GM19455 (cell line): ENCODE measurements around the gene NFKB1.

Experiments
- ATAC-seq: cut with Tn5 transposase; IDR thresholded peaks from one replicate; pipeline ENCODE4 v1.9.1; 2021; ENCODE audit not compliant: unreplicated experiment

The NFKB1 gene

GRCh38 chr4:102497986-102498385 is 3.2 kb upstream of the NFKB1 start:
- no peak for ATAC-seq

DNA sequence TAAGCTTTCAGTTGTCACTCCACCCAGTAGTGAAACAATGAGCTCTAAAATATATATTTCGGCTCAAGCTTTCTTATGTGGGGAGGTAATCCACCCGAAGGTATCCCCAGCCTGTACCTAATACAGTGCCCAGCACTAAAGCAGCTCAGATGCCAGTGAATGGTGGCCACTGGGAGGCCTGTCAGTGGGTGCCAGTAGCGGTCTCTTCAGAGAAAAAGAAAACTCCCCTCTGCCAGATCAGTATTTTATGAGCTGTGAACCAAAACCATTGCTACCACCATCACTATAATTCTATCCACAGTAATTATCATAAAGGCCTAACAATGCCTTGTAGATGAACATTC is 835 bp upstream of the NFKB1 start:
- peak; percentile 13 for ATAC-seq

DNA sequence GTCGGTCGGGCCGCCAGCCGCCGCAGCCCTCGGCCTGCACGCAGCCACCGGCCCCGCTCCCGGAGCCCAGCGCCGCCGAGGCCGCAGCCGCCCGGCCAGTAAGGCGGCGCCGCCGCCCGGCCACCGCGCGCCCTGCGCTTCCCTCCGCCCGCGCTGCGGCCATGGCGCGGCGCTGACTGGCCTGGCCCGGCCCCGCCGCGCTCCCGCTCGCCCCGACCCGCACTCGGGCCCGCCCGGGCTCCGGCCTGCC is 213 bp downstream of the NFKB1 start:
- peak; percentile 42 for ATAC-seq

- no peak for ATAC-seq
Observed at GRCh38 chr4:102502543-102502818, 1.3 kb downstream of the NFKB1 start.

- ATAC-seq = no peak
Observed at GRCh38 chr4:102503301-102503746, 2.2 kb downstream of the NFKB1 start.

GRCh38 chr4:102503831-102504786 is 3.0 kb downstream of the NFKB1 start:
- ATAC-seq = no peak

DNA sequence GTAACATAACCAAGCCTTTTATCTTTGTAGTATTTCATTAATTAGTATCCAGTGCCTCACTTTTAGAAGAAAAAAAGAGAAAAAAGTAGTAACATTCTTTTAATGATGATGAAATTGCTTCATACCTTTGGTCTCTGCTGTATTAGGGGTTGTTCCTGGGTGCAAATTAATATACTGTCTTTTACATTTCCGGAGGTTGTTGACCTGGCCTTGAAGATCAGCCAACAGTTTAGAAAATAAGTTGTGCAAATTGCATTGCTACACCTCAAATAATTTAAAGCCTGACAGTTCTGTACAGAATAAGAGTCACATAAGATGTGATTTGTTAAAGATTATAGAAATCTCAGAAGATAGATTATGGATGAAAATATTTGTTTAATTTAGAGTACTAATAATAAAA is 3.8 kb downstream of the NFKB1 start:
- ATAC-seq = no peak

GRCh38 chr4:102505708-102506107 is 4.5 kb downstream of the NFKB1 start:
- ATAC-seq = no peak

DNA sequence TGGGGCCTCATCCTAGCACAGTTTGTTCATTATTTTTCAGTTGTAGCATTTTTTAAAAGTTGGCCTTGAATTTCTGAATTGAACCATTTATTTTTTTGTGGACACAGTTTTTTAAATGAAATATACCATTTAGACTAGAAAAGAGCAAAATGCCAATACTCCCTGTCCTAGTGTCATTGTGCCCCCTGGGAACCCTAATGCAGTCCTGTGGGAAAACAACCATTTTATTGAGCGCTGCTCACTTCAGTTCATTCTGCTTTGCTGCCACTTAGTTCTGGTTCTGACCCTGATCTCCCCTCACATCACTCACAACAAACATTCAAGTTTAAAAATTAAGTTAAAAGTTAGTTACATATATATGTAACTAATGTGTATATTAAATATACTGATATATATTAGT is 5.4 kb downstream of the NFKB1 start:
- no peak for ATAC-seq

- no peak for ATAC-seq
Observed at GRCh38 chr4:102511830-102512605, 10.9 kb downstream of the NFKB1 start.

DNA sequence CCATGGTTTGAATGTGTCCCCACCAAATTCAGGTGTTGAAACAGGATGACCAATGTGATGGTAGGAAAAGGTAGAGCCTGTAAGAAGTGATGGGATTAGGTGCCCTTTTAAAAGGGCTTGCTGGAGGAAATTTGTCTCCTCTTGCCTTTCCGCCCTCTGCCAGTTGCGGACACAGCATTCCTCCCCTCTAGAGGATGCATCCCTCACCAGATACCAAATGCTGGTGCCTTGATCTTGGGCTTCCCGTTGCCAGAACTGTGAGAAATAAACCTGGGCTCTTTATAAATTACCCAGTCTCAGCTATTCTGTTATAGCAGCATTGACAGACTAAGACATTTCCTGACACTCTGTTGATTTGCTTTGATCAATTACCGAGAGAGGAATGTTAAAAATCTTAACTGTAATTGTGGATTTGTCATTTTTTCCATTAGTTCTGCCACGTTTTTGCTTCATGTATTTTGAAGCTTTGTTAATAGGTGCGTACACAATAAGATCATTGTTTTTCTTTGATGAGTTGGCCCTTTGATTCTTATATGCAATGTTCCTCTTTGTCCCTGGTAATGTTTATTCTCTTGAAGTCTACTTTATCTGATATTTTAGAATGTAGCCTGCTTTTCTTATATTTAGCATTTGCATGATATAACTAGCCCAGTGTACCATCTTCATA is 13.3 kb downstream of the NFKB1 start:
- ATAC-seq = no peak

DNA sequence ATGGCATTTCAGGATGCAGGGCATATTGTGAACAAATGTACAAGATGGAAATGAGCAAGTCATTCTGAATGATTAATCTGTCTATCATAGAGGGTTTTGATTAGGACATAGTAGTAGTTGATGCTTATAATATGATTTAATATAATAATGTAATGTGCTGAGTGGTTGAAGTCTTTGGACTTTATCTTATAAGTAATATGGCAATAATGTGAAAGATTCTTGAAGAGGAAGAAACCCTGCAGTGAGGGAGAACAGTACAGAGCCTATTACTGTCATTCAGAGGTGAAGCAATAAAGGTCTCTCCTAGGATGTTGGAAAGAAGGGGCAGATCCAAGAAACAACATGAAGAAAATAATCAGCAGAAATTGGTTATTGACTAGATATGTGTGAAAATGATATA is 16.6 kb downstream of the NFKB1 start:
- ATAC-seq = no peak

DNA sequence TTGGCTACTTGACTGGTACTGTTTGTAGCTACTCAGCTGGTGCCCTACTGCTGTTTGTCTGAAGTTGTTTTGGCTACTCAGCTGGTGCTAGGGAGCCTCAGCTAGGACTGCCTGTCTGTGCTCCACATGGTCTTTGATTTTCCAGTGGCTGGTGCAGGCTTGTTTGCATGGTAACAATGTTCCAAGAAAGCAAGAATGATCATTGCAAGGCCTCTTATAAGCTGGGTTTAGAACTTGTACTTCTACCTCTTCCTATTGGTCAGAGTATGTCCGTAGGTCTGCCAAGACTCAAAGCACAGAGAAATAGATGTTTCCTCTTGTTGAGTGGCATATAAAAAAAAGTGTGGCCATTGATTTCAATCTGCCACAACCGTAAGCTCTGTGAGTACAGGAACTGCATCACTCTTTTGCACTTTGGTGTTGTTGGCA is 17.6 kb downstream of the NFKB1 start:
- ATAC-seq = no peak

- ATAC-seq = no peak
Observed at GRCh38 chr4:102519925-102520324, 18.8 kb downstream of the NFKB1 start.

DNA sequence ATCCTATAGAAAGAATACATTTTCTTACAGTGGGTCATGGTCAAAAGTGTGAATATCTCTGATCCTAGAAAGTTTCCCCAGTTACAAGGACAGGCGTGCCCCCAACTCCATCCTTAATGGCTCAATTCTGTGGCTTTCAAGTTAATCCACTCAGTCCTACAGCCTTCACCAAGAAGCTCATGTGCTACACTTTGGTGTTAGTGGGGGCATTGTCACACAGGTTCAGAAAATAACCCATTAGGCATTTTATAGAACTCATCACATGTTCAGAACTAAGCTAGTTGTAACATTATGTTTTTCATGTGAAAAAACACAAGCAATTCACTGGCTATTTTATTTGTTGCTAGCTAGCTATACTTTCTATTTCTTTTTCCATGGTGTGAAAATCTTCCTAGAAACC is 20.4 kb downstream of the NFKB1 start:
- ATAC-seq = no peak

- no peak for ATAC-seq
Observed at GRCh38 chr4:102522031-102522440, 20.9 kb downstream of the NFKB1 start.

DNA sequence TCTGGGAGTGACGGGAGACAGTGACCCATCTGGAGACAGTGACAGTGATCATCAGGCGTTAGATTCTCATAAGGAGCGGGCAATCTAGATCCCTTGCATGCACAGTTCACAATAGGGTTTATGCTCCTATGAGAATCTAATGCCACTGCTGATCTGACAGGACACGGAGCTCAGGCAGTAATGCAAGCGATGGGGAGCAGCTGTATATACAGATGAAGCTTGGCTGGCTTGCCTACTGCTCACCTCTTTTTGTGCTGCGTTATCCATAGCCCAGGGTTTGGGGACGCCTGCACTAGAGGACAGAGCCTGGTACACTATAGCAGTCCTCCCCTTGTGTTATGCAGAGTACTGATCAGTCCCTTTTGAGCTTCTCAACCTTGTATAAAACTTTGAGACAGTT is 23.5 kb downstream of the NFKB1 start:
- ATAC-seq = no peak

- ATAC-seq = no peak
Observed at GRCh38 chr4:102525097-102525496, 23.9 kb downstream of the NFKB1 start.

- no peak for ATAC-seq
Observed at GRCh38 chr4:102525504-102525903, 24.3 kb downstream of the NFKB1 start.

DNA sequence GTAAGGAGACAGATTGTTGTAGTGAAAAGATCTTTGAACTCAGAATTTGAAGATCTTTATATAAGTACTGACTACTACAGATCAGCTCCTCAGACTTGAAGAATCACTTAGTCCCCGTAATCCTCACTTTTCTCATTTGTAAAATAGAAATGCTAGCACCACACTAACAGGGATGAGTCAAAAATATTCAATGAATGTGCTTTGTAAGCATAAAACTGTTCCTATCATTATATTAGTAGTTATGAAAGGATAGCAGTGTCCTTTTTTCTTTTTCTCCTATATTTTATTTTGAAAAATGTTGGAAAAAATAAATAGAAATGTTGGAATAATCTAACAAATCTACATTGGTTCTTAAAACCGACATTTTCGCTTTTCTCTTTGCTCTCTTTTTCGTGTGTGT is 25.4 kb downstream of the NFKB1 start:
- ATAC-seq = no peak

GRCh38 chr4:102527695-102528283 is 26.6 kb downstream of the NFKB1 start:
- ATAC-seq = no peak

DNA sequence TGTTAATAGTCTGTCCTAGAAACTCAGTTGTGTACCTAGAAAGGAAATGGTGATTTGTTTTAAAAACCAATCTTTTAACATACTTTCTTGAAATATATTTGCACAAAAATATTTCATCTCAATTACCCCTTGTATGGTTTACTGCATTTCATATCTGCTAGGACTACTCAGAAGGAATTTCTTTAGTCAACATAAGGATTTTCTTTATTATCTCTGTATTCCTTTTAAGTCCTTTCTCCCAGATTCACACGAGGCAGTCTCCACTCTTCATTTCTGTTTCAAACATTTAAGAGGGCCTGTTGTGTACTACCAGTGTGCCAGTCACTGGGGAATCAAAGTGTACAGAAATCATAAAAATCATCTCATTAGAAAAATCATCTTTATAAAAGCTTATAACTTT is 28.8 kb downstream of the NFKB1 start:
- no peak for ATAC-seq
